Mucosa of descending colon (tissue), 3 donors: ENCODE measurements around the gene ANKRA2. TPM values are rescaled to one million over a fixed set of nuclear protein-coding genes. Genes with fewer than 3 reads are reported as not detected.
A peak's percentile ranks its signal among the peaks of the same experiment; 100 is the strongest.

Source experiments
- ATAC-seq: fragments of 200-7000 bp; cut with Tn5 transposase; one replicate; pipeline ENCODE4 v1.9.1; 2020; ENCODE audit warnings: mild to moderate bottlenecking, moderate library complexity
- DNase-seq, 3 donors: peaks; one replicate each; pipeline ENCODE4 v3.0.0-alpha.2; 2020
- H3K36me3 ChIP-seq: fragments of 200-600 bp; one replicate; pipeline ENCODE4 v1.8.0; 2021; ENCODE audit warnings: low read depth, mild to moderate bottlenecking
- H3K4me1 ChIP-seq: fragments of 200-600 bp; one replicate; pipeline ENCODE4 v1.8.0; 2021; ENCODE audit warnings: low read depth, mild to moderate bottlenecking
- H3K4me3 ChIP-seq: fragments of 200-600 bp; one replicate; pipeline ENCODE4 v1.8.0; 2021; ENCODE audit warnings: mild to moderate bottlenecking
- H3K9me3 ChIP-seq: fragments of 200-600 bp; one replicate; pipeline ENCODE4 v1.8.0; 2021; ENCODE audit warnings: mild to moderate bottlenecking
- intact Hi-C, 2 donors: fragments of 100-400 bp; cut with DNase I in 1 of 2; cut with micrococcal nuclease in 1 of 2; formaldehyde crosslinking; loops; one replicate each; pipeline versions ENCODE4 v1.11.0 to v1.11.1; 2022; cut with DNase I, micrococcal nuclease
- total RNA-seq, 3 donors: library from RNA; stranded (reverse); fragmentation: NEBNext Ultra II Directional in 2 of 3; extraction: Animal tissue kit (Norgen Biotek cat#: 25700) in 2 of 3; gene quantifications; one replicate each; pipeline versions ENCODE4 v1.2.1 to v1.2.4, GENCODE V29; 2021 to 2023
- TF ChIP-seq, protein P1 (sequence below): fragments of 200-600 bp; IDR thresholded peaks from one replicate; pipeline ENCODE4 v1.8.0; 2022; ENCODE audit warnings: antibody characterized with exemption, mild to moderate bottlenecking
- donor health status: DM: no; HTN: no; CAD: no; lungs with moderate emphysema.
- donor health status: DM: no; HTN: no; CAD: no.
- donor health status: DM: no; HTN: yes; CAD: no.

The ANKRA2 gene
- total RNA-seq, 3 donors from 2014 or later = 20.8 to 23.8 (median 23.1) TPM

DNA sequence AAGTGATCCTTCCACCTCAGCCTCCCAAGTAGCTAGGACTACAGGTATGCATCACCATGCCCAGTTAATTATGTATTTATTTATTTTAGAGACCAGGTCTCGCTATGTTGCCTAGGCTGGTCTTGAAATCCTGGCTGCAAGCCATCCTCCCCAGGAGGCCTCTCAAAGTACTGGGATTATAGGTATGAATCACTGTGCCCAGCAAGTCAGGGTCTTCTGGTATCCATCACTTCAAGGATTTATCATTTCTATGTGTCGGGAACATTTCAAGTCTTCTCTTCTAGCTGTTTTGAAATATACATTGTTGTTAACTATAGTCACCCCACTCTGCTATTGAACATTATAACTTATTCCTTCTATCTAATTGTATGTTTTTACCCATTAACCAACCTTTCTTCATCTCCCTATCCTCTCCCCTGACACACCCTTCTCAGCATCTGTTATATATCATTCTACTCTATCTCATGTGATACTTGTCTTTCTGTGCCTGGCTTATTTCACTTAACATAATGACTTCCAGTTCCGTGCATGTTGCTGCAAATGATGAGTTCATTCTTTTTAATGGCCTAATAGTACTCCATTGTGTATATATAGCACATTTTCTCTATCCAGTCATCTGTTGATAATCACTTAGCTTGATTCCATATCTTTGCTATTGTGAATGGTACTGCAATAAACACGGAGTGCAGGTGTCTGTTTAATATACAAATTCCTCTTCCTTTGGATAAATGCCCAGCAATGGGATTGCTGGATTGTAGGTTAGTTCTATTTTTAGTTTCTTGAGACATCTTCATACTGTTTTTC, 26.5 kb upstream of the ANKRA2 start:
- ATAC-seq (no peak), DNase-seq (no peak)
- Histone ChIP-seq H3K4me1 (no peaks in the 10 kb centered on the region), H3K9me3 (no peaks in the 10 kb centered on the region), H3K4me3 (no peak overlapping the region), H3K36me3 (no peaks in the 10 kb centered on the region)
- intact Hi-C loops = loop anchor here (5.0 kb wide), 1 partner anchor 200 kb away; no protein-coding TSS in a partner anchor
- TF ChIP-seq, protein P1, sequence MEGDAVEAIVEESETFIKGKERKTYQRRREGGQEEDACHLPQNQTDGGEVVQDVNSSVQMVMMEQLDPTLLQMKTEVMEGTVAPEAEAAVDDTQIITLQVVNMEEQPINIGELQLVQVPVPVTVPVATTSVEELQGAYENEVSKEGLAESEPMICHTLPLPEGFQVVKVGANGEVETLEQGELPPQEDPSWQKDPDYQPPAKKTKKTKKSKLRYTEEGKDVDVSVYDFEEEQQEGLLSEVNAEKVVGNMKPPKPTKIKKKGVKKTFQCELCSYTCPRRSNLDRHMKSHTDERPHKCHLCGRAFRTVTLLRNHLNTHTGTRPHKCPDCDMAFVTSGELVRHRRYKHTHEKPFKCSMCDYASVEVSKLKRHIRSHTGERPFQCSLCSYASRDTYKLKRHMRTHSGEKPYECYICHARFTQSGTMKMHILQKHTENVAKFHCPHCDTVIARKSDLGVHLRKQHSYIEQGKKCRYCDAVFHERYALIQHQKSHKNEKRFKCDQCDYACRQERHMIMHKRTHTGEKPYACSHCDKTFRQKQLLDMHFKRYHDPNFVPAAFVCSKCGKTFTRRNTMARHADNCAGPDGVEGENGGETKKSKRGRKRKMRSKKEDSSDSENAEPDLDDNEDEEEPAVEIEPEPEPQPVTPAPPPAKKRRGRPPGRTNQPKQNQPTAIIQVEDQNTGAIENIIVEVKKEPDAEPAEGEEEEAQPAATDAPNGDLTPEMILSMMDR = no peak

DNA sequence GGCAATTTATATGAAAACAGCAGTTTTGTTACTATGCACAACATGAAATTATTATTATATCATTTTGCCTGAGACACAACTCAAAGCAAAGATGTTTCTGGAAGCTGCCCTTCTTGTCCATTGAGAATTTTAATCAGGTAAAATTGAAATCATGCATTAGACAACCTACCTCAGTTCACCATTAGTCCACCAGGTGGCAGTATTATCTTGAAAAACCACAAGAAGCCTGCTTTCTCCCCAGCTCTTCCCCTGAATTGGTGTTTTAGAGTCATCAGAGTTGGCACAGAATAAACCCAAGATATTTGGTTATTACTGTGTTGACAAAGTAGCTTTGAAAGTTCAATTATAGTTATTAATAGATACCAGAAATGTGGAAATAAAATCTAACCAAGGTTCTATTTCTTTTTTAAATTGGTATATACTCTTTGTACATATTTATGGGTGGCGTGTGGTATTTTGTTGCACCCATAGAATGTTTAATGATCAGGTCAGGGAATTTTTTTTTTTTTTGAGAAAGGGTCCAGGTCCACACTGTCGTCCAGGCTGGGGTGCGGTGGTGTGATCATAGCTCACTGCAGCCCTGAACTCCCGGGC, 25.8 kb upstream of the ANKRA2 start:
- H3K36me3 ChIP-seq = no peaks in the 10 kb centered on the region
- TF ChIP-seq, protein P1 = peak; percentile 62
- ATAC-seq = peak; percentile 82
- H3K9me3 ChIP-seq = no peaks in the 10 kb centered on the region
- peak in 1 of 3 donors; percentile 89 for DNase-seq
- intact Hi-C loops = loop anchor here (5.0 kb wide), 1 partner anchor 201 kb away; no protein-coding TSS in a partner anchor
- H3K4me1 ChIP-seq = no peaks in the 10 kb centered on the region
- H3K4me3 ChIP-seq = no peak overlapping the region

DNA sequence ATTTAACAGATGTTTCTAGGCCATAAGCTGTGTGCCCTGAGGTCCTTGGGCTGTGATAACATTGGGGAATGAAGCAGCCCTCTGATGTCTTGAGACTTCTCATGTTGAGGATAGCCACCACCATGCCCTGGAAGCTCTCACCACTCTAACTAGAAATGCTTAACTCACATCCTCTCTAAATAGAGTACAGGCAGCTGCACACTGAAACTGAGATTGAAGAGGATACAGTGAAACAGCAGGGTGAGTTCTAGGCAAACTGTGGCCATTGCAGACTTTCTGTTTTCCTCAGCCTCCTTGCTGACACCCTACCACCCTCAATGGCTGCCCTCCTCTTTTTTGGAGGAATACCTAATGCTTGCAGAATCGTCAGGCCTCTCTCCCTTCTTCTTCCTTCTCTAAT, 22.5 kb upstream of the ANKRA2 start:
- TF ChIP-seq, protein P1 = no peak
- Histone ChIP-seq H3K4me1 (no peaks in the 10 kb centered on the region), H3K9me3 (no peaks in the 10 kb centered on the region), H3K36me3 (no peaks in the 10 kb centered on the region), H3K4me3 (no peak overlapping the region)
- intact Hi-C loops = no loop called here
- no peak for ATAC-seq
- DNase-seq = no peak

GRCh38 chr5:73582285-73583145, 17.1 kb upstream of the ANKRA2 start:
- Histone ChIP-seq H3K9me3 (no peaks in the 10 kb centered on the region), H3K36me3 (peaks cover 6% of the 10 kb centered on the region), H3K4me3 (no peak overlapping the region), H3K4me1 (no peaks in the 10 kb centered on the region)
- DNase-seq (no peak), ATAC-seq (no peak)
- intact Hi-C loops = no loop called here
- TF ChIP-seq, protein P1 = no peak

- TF ChIP-seq, protein P1 = no peak
- DNase-seq = no peak
- H3K4me3 ChIP-seq = peak overlapping the region; percentile 45
- ATAC-seq = no peak
- no peaks in the 10 kb centered on the region for H3K9me3 ChIP-seq
- peaks cover 19% of the 10 kb centered on the region for H3K4me1 ChIP-seq
- H3K36me3 ChIP-seq = no peaks in the 10 kb centered on the region
- intact Hi-C loops = no loop called here
These were observed 619 bp upstream of the ANKRA2 start for GRCh38 chr5:73565969-73566547.
